Measurements from ENCODE around the gene ADAM23.

The ADAM23 gene

GRCh38 chr2:206477296-206477695, 34.0 kb downstream of the ADAM23 start:
- TF ChIP-seq CTCF (IDR thresholded peaks at IDR 0.05; ENCODE audit: low read length, missing control alignments), result no peak
- no peak overlapping the region for H3K4me3 ChIP-seq (replicated peaks; ENCODE audit: low read depth, low read length)
- peak; percentile 35 for DNase-seq (ENCODE audit: low read depth)

DNA sequence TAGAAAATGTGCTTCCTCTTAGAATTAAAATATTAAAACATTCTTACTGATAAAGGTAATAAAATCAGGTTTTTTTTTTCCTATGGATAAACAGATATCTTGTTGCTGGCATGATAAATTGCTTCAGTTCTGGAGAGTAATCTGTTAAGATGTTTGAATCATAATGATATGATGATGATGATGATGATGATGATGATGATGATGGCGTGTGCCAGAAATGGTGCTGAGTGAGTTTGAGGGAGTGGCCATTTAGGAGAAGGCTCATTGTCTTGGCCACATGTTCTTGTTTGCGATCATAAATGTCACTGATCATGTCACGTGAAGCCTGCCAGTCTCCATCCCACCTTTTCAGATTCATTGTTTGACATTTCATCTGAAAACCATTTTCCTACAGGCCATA, 35.0 kb downstream of the ADAM23 start:
- no peak overlapping the region for H3K4me3 ChIP-seq (replicated peaks; ENCODE audit: low read depth, low read length)
- no peak for DNase-seq (ENCODE audit: low read depth)
- no peak for TF ChIP-seq CTCF (IDR thresholded peaks at IDR 0.05; ENCODE audit: low read length, missing control alignments)

- TF ChIP-seq CTCF (IDR thresholded peaks at IDR 0.05; ENCODE audit: low read length, missing control alignments), result no peak
- peak; percentile 2 for DNase-seq (ENCODE audit: low read depth)
- H3K4me3 ChIP-seq (replicated peaks; ENCODE audit: low read depth, low read length), result no peak overlapping the region
These were observed 36.8 kb downstream of the ADAM23 start for GRCh38 chr2:206480161-206480560.

GRCh38 chr2:206480620-206481019, 37.3 kb downstream of the ADAM23 start:
- TF ChIP-seq CTCF (IDR thresholded peaks at IDR 0.05; ENCODE audit: low read length, missing control alignments), result no peak
- H3K4me3 ChIP-seq (replicated peaks; ENCODE audit: low read depth, low read length), result no peak overlapping the region
- DNase-seq (ENCODE audit: low read depth), result no peak

DNA sequence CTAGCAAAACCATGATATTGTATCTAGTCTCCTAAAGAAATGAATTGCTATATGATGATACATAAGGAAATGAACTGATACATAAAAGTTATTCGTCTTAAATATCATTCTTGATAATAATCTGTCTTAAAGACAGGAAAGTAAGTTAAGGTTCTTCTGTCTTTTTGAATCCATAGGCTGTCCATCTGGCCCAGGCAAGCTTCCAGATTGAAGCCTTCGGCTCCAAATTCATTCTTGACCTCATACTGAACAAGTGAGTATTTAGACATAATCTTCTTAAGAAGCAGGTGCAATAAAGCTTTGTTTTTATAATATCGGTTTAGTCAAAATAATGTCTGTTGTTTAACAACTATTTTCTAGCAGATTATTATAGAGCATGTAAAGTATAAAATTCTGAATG, 37.7 kb downstream of the ADAM23 start:
- DNase-seq (ENCODE audit: low read depth), result no peak
- no peak overlapping the region for H3K4me3 ChIP-seq (replicated peaks; ENCODE audit: low read depth, low read length)
- TF ChIP-seq CTCF (IDR thresholded peaks at IDR 0.05; ENCODE audit: low read length, missing control alignments), result no peak

DNA sequence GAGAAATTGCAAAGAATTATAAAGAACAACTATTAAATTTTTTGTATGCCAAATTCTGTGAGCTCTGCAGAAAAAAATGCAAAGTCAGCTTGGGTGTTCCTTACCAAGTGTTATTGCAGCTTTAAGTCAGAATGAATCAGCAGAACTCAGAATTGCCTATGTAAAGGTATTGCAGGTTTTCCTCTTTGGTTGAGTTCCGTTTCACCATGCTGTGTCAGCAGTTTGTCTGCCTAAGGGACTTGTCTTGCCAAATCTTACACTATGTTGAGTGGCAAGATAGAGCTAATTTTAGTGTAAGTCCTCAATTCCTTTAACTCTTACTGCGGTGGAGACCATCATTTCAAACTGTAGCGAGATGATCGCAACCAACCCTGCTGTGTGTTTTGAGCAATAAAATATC, 38.8 kb downstream of the ADAM23 start:
- no peak overlapping the region for H3K4me3 ChIP-seq (replicated peaks; ENCODE audit: low read depth, low read length)
- peak; percentile 10 for DNase-seq (ENCODE audit: low read depth)
- no peak for TF ChIP-seq CTCF (IDR thresholded peaks at IDR 0.05; ENCODE audit: low read length, missing control alignments)

- no peak for TF ChIP-seq CTCF (IDR thresholded peaks at IDR 0.05; ENCODE audit: low read length, missing control alignments)
- DNase-seq (ENCODE audit: low read depth), result no peak
- no peak overlapping the region for H3K4me3 ChIP-seq (replicated peaks; ENCODE audit: low read depth, low read length)
These were observed 39.3 kb downstream of the ADAM23 start for GRCh38 chr2:206482633-206483032.
